HS-5 (cell line): Measurements from ENCODE around the gene LAMA1.
A peak's percentile ranks its signal among the peaks of the same experiment; 100 is the strongest.
"Not testable (repeated sequence)": the region's sequence is repeated elsewhere in the genome, so short reads cannot be mapped to it uniquely, and the experiment has no call there.

ENCODE experiments used
- DNase-seq: peaks from one replicate; pipeline ENCODE4 v3.0.0-alpha.2; 2012; ENCODE audit warnings: low read depth

The LAMA1 gene, protein sequence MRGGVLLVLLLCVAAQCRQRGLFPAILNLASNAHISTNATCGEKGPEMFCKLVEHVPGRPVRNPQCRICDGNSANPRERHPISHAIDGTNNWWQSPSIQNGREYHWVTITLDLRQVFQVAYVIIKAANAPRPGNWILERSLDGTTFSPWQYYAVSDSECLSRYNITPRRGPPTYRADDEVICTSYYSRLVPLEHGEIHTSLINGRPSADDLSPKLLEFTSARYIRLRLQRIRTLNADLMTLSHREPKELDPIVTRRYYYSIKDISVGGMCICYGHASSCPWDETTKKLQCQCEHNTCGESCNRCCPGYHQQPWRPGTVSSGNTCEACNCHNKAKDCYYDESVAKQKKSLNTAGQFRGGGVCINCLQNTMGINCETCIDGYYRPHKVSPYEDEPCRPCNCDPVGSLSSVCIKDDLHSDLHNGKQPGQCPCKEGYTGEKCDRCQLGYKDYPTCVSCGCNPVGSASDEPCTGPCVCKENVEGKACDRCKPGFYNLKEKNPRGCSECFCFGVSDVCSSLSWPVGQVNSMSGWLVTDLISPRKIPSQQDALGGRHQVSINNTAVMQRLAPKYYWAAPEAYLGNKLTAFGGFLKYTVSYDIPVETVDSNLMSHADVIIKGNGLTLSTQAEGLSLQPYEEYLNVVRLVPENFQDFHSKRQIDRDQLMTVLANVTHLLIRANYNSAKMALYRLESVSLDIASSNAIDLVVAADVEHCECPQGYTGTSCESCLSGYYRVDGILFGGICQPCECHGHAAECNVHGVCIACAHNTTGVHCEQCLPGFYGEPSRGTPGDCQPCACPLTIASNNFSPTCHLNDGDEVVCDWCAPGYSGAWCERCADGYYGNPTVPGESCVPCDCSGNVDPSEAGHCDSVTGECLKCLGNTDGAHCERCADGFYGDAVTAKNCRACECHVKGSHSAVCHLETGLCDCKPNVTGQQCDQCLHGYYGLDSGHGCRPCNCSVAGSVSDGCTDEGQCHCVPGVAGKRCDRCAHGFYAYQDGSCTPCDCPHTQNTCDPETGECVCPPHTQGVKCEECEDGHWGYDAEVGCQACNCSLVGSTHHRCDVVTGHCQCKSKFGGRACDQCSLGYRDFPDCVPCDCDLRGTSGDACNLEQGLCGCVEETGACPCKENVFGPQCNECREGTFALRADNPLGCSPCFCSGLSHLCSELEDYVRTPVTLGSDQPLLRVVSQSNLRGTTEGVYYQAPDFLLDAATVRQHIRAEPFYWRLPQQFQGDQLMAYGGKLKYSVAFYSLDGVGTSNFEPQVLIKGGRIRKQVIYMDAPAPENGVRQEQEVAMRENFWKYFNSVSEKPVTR (N-terminal part only)

DNA sequence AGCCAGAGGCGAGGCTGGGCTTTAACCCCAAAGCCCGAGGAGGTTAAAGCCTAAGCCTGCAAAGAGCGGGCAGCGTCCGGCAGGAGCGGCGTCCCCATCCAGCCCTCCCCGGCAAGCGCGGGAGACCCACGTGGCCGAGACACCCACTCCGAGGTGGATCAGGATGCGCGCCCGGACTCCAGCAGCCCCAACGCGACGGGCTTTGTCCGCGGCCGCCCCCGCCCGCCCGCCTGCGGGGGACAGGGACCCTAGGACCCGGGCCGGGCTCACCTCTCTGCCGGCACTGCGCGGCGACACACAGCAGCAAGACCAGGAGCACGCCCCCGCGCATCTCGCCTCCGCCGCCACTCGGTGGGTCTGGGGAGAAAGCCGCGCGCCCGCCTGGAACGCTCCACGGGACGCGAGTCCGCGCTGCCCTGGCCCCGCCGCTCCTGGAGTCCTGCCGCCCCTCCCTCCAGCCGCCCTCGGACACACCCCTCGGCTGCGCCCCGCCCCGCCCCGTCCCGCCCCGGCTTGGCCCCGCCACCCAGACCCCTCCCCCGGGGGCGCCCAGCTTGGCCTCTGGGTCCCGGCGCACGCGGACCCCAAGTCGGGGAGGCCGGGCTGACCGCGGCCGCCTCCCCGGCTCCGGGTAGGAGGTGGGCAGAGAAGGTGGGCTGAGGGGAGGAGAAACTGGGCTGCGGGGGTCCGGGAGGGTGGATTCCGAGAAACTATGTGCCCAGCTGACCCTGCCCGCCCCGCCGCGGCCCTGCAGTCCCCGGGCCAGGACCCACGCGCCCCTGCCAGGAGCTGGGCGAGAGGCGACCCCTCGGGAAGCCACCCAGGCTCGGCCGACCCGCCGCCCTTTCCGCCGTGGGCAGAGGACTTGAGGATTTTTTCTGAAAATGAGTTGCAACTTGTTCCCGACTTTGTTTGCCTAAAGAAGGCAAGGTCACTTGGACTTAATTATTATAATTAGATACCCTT lies at the start of gene LAMA1:
Gene LAMA1 (minus strand): TSS at position 408 of the 966 bp plus-strand sequence. CDS start 77 bp downstream, at position 331.
- no peak for DNase-seq

DNA sequence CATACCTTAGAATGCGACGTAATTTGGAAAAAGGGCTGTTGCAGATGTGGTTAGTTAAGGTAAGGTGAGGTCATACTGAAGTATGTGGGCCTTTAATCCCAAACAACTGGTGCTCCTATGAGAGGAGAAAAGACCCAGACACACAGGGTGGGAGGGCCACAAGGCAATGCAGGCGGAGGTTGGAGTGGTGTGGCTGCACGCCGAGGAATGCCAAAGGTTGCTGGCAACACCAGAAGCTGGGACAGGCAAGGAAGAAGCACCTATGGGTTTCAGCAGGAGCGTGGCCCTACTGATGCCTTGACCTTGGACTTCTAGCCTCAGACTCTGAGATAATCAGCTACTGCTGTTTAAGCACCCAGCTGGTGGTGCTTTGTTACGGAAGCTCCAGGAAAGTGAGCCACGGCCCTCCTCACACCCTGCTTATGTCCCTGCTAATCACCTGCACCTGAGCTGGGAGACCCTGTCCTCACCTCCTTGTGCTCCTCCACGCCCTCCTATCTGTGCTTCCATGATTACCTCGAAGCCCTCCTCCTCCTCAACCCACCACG lies 48.3 kb upstream of the LAMA1 start:
- no peak for DNase-seq

DNA sequence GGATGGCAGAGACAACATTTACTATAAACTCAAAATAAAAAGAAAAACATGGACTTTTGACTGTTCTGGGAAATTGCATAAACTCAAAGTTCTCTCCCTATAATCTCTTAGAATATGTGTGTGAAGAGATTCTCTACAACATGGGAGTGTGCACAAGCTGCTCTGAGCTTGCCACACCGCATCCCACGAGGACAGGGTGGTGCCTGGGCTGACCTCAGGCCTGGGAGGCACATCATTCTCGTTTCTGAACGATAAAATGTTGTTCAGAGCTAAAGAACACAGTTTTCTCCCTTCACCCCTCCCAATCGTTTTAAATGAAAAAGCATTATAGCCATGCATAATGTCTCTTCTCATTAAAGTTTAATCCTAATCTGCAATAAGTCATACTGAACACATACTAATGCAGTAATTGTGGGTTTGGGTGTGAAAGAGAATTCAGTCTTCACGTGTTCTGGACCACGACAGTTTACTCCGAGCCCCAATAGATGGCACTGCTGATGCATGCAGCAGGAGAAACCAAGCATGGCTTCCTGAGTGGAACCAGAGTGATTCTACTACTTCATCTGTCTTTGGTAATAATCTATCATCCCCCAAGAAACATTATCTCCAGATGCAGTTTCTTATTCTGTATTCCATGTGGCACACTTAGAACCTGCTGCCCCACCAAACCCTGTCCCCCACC lies 46.9 kb upstream of the LAMA1 start:
- no peak for DNase-seq

DNA sequence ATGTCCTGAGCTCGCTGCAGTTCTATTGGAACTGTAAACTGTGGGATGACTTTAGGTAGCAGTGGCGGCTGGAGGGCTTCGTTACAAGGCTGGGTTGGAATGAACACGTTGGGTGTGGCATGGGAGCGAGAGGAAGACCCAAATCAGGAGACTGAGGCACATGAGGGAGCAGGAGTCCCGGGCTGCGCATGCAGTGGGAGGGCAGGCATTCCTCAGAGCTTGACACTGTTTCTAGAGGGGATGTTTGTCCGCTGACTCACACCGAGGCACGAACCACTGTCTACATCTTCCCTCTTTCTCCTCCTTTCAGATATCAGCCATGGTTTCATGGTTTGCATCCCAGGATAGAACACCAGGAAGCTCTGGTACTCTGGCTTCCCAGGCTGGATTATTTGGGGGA lies 40.6 kb upstream of the LAMA1 start:
- DNase-seq: peak; percentile 19

DNA sequence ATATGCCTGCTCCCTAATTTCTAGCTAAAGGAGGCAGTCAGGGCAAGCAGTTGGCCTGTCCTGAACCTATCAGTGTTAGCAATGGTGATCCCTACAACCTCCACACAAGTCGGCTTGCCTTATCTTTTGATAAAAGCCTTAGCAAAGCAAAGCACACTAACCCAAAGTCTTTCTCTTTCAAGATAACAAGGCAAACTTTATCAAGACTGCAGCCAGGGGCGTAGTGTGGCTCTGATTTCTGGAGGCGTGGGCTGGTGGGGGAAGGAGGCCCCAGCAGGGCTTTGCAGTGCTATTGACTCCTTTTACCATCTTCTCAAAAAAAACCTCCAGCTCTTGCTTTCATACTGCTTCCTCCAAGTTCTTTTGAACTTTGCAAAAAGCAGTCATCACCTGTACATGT lies 40.2 kb upstream of the LAMA1 start:
- no peak for DNase-seq

DNA sequence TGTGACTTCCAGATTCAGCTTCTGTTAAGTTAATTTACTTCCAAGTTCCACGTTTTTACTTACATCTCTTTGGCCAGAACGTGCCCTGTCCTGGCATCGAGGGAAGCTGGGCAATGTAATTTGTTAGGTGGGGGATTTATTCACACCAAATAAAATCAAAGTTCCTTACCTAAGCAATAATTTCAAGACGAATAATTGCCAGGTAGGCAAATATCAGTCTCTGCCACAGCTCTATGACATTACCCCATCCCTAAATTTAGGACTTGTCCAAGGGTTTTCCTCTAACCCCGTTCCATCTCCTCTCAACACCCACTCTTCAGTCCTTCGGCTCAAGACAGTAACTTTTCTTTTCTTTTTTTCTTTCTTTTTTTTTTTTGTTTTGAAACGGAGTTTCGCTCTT lies 38.3 kb upstream of the LAMA1 start:
- no peak for DNase-seq

DNA sequence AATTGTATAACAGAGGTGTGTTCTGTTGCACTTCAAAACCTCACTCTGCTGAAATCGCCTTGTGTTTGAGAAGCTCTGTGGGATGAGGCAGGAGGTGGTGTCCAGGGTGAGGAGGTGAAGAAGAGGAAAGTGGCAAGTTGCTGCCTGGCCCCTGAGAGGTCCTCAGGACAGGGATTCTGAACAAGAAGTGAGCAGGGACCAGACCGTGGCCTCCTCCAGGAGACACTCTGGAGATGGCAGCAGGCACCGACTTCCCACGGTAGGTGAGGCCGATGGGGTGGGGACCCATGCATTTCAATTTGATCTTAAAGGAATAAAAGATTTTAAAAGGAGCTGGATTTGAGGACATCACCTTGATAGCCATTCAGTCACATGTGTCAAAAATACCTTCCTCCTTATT lies 37.5 kb upstream of the LAMA1 start:
- DNase-seq: no peak

DNA sequence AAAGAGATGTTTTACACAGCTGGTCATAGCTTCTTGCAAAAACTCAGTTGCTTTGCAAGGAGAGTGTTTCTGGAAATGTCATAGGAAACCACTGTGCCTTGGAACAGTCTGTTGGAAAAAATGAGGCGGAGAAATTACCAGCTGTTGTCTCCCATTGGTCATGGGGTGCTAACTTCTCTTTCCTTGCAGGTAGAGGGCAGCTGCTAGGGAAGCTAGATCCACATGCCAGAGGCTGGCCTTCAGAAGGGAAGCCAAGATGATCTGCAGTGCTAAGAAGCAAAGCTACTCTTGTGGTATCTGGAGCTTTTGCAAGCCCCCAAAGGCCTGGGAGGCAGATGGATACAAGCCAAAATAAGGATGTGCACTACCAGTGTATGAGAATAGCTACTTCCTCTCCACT lies 34.8 kb upstream of the LAMA1 start:
- DNase-seq: no peak

DNA sequence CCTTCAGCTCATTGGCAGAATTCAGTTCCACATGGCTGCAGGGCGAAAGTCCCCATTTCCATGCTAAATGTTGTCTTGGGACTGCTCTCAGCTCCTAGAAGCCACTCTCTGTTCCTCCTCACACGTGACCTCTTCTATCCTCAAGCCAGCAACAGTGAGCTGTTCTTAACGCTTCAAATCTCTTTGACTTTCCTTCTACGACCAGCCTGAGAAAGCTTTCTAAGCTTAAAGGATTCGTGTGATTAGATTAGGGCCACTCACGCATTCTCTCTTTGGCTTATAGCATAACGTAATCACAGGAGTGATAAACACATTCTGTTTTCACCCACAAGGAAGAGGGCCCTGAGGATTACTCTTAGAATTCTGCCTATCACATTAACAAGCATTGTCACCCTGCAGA lies 29.8 kb upstream of the LAMA1 start:
- no peak for DNase-seq

DNA sequence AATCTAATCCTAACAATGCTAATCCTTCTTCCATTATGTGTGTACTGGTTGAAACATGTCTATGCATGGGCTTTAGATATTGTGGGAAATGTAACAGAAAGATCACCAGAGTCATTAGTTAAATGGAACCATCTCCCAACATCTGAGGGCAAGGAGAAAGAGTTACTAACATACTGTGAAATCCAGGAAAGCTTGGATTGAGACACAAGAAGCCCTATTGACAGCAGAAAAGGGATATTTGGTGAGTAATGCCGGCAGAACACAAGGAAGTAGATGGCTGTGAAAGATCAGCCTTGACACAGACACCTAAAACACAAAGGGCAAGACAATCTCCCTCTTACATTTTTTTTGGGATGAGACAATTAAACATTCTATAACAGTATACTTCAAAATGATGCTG lies 28.5 kb upstream of the LAMA1 start:
- DNase-seq: no peak

DNA sequence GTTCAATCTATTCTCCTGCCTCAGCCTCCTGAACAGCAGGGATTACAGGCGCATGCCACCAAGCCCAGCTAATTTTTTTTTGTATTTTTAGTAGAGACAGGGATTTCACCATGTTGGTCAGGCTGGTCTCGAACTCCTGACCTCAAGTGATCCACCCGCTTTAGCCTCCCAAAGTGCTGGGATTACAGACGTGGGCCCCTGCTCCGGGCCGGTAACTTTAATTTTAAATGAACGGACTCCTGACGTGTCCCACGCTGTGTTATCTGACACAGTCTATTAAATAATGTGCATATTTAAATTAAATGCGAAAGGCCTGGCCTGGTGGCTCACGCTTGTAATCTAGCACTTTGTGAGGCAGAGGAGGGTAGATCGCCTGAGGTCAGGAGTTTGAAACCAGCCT lies 27.3 kb upstream of the LAMA1 start:
- not testable (repeated sequence) for DNase-seq

DNA sequence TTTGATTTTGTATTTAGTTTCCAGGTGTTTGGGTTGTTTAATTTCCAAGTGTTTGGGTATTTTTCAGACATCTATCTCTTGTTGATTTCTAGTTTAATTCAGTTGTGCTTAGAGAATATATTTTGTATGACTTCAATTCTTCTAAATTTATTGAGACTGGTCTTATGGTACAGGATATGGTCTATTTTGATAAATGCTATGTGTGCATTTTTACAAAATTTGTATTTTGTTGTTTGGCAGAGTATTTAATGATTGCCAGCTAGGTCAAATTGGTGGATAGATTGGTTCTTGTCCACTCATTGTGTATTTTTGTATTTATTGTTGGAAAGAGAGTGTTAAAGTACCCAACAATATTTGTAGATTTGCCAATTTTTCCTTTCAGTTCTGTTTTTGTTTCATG lies 23.7 kb upstream of the LAMA1 start:
- no peak for DNase-seq

DNA sequence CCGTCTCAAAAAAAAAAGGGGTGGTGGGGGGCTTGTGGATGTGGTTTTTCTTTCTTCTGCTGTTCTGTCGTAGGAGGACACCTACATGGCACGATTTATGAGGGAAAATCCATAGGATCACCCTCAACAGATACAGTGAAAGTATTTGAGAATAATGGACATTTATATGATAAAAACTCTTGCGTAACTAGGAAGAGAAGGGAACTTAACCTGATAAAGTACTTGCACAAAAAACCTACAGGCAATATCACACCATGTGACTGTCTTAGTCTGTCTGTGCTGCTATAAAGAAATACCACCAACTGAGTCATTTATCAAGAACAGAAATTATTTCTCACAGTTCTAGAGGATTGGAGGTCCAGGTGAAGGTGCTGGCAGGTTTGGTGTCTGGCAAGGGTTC lies 21.8 kb upstream of the LAMA1 start:
- no peak for DNase-seq

DNA sequence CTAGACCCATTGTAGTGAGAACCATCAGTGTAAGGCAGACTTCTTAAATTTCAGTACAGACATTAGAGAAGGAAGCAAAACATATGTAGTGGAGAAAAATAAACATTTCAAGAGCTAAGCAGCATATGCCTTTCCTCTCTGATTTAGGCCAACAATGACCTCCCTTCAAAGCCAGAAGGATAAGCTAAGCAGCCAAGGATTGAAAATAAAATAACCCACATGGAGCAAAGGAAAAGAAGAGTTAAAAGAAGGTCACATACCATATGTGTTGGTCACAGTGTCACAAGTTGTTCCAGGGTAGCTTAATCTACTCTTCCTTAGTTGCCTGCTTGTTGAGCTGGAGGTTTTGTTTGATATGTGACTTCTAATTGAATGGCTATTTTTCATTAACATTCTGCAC lies 15.6 kb upstream of the LAMA1 start:
- no peak for DNase-seq

DNA sequence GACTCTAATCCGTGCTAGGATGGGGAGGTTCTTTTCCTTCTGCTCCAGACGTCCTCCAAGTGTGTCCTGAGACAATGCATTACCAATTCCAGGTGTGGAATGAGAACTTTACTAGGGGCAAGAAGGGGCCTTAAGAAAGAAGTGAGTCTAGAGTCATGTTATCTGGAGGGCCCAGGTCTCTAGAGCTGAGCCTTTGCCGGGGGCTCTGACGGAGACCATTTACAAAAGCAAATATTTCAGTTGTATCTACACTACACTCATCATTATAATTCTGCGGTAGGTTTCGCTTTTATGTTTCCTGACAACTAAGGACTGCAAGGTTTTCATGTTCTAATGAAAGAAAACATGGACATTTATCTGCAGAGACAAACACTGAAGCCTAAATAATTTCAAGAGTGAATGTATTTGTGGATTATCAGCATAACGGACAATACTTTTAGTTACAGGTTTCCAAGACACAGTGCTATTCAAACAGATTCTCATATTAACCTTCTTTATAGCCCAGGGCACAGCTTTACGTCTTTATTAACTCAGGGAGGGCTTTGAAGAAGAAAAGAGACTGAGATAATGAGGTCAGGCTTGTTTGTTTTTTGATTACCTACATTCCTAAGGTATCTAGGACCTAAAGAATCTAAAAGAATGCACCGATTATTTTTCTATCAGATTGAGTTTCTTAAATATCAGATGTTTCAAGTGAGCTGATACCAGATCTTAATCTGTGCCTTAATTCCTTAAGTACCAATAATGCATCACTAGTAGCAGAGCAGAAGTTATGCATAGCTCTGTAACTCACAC lies 15.0 kb upstream of the LAMA1 start:
- DNase-seq: no peak

DNA sequence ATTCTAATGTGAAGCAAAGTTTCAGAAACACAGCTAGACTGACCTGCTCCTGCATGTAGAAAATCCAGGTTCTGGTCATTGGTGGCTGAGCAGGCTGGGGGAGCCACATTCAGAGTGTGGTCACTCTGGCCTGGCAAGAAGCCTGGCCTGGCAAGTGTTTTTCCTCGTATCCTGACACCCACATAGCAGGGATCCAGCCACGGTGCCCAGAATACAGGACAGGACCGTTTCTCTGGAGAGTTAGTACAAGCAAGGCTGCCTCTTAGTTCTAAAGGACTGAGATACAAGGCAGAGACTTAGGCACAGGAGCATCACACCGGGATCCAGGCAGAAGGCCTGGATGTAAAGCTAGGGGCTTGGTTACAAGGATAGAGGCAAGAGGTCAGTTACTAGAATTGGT lies 4.8 kb upstream of the LAMA1 start:
- no peak for DNase-seq

DNA sequence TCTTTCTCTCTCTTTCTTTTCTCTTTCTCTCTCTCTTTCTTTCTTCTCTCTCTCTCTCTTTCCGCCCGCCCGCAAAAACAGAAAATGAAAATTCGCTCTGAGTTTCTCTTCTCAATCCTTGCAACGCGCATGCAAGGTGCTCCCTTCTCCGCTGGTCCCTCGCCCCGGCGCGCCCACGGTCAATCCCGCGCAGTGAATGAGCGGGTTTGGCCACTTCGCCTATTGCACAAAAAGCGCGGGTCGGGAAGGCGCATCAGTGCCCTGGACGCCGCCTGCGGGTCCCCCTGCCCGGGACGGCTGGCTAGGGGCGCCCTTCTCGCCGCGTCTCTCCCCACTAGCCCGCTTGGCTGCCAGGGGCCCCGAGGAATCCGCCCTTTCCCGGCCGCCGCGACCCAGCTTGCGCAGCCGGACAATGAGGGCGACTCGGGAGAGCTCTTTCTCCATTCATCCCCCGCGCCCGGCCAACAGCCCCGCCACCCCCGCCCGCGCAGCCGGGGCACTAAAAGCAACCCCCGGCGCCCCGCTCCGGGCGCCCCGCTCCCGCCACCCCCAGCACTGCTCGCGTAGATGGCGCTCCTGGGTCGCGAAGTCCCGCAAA lies 706 bp downstream of the LAMA1 start:
- DNase-seq: no peak

DNA sequence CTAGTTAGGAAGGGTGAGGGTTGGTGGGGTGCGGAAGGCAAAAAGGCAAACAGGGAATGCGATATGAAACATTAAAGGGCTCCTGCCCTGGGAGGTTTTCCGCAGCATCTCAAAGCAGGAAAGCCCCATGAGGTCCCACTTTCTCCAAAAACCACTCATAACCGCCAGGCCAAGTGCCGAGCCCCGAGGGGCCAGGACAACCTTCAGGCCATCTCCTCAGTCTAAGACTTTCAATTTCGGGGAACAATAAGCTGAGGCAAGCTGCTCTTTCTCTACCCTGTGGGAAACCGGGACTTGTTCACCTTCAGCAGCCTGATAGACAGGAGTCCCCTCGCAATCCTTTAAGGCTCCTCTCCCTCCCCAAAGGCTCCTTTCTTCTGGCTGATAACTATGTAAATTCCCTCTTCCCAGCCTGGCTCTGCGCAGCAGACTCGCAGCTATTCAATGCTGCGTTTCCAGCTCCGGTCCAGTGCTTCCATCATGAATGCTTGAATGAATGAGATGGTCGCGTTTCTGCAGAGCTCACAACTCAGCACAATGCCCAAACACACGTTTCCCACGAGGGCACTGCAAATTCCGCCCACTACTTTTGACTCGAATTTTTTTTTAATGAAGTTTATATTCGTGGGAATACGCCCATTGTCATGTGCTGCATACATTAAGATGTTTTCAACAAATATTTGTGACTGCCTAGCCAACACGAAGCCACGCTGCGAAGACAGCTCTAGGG lies 1.4 kb downstream of the LAMA1 start:
- DNase-seq: no peak
